Measurements from ENCODE around the gene APP.
"Not testable (repeated sequence)": the region's sequence is repeated elsewhere in the genome, so short reads cannot be mapped to it uniquely, and the experiment has no call there.

Gene APP

DNA sequence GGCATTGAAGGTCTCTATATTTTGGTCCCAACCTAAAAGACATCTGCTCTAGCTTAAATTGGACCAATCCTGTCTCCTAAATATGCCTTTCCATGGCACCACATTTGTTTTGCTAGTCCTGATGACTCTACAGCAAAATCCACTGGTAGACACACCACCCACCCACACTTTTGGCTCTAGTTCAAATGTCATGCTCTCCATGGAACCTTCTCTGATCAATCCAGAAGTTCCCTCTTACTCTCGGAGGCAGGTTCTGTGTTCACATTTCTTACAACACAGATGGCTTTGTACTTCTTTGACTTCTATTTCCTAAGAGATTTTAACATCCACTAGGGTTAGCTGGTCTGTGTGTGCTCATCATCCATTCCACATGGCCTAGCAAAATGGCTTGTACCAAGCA is 151.3 kb downstream of the APP start:
- no peak for DNase-seq

DNA sequence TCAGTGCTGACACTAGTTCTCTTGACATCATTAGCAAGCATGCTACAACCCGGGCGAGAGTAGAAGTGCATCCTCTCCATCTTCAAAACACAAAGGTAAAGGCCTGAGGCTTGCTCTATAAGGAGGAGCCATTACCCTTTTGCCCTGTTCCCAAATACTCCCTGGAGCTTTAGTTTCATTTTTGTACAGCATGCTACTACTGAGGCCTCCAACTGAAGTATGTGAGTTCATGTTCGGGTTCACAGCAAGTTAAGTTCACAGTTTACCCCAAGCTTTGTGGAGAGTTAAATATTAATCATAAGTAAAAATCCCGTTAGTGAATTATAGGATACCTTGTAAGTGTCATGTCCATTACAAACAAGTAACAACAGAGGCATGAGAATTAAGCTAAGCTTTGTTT is 156.6 kb downstream of the APP start:
- no peak for DNase-seq

DNA sequence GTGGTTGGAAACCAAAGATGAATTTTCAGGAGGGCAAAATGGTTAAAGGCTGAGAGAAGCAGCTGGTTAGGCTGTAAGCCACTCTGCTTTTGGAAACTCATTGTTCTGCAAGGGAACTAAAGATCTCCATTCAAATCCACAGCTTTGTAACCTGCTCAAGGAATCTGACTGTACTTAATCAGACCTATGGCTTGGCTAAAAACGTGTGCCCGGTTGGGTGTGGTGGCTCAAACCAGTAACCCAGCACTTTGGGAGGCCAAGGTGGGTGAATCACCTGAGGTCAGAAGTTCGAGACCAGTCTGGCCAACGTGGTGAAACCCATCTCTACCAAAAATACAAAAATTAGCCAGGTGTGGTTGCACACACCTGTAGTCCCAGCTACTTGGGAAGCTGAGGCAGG is 158.1 kb downstream of the APP start:
- DNase-seq: not testable (repeated sequence)

DNA sequence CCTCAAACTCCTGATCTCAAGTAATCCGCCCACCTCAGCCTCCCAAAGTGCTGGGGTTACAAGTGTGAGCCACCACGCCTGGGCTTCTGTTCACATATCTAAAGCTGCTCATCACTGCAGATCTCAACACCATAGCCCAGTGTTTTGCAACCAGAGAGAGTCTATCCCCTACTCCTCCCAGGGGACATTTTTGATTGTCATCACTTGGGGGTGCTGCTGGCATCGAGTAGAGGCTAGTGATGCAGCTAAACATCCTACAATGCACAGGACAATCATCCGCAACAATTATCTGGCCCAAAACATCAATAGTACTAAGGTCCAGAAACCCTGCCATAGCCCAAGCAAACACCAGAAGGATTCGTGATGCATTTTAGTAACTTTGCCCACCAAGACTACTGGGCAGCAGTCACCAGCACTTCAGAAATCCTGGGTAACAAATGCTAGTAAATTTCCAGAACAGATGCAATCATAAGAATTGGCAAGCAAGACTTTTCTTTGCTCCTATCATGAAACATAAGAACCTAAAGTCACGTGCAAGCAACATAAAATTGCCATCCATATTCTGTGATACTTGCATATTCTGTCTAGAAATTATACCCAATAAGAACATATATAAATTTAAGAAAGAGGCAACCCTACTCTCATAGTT is 159.2 kb downstream of the APP start:
- no peak for DNase-seq

DNA sequence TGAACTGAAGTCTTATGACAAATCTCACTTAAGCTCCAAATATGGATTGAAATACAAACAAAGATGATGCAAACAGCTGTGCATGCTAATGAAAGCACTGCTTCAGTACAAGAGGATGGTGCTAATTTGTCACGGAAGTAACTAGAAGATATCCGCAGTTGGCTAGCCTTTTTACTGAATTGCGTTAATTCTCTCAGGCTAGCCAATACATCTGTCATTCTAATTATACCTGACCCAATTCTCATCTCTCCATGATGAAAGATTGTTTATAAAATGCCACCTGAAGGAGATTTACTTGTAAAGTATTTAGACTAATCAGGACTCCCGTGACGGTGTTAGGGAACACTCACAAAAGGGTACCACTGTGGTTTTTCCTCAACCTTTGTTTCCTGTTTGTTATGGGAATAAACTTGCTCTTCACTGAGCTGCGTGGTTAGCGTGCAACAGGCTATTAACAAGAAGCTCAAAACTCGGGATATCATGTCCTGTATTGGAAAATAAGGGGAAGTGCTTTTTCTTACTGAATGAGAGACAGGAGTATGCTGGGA is 162.5 kb downstream of the APP start:
- no peak for DNase-seq

DNA sequence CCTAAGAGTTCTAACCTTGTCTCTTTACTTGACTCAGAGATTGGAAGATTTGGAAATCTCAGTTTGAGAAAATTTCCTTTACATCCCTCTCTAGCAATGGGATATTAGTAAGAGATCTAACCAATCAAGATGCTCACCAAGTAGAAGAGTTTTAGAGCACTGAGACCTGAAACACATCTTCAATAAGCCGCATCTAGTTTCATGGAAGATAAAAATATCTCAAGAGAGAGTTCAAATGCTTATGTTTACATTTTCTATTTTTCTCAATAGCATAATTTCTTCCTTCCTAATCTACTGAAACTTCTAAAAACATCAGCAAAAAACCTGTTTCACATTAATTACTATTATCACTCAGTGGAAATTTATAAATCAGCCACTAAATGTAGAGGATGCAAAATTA is 165.1 kb downstream of the APP start:
- DNase-seq: no peak

DNA sequence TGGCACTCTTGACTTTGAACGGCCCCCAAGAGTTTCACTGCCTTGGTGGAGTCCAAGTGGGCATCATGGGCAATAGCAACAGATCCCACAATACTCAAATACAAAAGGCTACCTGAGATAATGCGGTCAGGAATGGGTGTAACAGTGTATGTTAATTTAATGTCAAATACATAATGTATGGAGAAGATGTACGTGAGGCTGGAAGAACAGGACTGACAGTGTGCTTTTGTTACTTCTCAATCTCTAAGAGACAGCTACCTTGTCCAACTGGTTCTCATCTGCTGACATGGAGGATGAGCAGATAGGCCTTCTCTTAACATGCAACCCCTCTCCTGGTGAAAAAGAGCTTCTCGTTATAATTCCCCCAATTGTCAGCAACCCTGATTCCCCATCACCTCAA is 167.2 kb downstream of the APP start:
- no peak for DNase-seq

DNA sequence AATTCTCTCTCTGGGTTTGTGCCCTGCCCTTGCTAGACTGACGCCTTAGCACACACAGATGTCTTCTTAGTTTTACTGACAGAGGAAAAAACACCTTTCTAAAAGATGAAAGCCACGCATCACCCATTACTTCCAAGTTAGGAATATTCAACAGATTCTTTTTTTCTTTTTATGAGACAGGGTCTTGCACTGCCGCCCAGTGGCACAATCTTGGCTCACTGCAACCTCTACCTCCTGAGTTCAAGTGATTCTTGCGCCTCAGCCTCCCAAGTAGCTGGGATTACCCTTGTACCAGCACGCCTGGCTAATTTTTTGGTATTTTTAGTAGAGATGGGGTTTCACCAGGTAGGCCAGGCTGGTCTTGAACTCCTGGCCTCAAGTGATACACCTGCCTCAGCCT is 169.2 kb downstream of the APP start:
- DNase-seq: no peak

DNA sequence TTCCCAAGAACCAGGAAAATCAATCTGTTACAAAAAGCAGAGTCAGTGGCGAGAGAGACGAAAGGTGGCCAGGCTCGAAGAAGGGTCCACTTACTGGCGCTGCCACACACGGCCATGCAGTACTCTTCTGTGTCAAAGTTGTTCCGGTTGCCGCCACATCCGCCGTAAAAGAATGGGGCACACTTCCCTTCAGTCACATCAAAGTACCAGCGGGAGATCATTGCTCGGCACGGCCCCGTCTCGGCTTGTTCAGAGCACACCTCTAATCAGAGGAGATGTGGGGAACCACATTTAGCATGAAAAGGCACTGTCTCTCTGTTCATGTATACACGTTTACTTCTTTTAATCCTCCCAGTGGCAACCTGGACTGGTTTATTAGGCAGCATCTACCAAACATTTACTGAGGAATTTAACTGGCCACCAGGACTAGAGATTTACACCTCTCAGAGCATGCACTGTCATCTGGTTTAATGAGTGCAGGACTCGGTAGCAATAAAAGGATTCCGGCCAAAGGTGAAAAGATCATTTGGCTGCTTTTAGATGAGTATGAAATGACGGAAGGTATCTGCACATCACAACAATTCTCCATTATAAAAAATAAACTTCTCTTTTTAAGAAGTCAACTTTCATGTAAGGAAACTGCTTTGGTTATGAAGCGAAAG is 170.5 kb downstream of the APP start:
- DNase-seq: no peak

DNA sequence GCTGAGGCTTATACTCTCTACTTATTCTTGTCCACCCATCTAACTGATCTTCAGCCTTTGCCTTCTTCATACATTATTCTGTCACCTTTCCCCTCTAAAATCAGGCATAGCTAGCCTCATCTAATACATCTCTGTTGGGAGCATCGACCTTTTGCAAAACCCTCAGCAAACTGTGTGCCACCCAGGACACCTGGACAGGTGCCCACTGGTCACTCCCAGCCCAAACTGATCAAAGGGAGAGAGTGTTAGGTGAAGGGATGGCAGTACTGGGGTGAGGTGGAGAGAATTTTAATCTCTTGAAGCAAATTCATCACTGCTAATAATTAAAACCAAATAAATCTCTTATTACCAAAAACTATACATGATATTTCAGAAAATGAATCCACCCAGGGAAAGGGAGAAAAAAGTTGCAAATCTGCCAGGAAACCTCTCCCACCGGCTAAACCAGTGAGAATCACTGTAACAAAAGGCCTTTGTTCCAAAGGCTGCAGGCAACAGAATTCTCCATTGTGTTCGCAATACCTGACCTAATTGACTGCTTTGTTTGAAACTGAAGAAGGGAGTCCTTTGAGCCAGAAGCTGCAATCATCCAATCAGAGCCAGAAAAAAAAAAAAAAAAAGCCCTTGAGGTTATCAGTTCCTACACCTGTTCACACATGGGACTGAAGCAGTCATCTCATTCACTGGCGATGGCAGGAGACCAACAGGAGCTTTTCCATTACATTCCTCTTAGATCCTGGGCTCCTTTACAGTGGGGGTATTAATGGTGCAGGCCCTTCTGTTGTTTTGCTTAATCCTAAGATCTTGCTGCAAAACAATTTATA is 172.6 kb downstream of the APP start:
- DNase-seq: no peak

DNA sequence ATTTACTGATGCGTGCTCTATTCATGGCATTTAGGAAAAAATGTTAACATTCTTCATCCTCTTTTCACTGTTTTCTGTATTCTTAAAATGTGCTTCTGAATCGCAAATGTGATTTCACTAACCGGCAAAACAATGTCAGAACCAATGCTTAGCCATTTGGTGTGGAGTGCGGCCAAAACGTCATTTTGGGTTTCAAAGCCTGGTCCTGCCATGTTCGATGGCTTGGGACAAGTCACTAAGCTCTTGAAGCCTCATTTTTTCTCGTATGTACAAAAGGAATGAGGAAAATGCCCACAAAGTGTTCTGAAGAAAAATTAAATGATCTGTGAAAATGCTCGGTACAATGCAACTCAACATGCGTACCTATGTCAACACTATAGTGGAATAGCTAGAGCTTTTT is 175.3 kb downstream of the APP start:
- no peak for DNase-seq

DNA sequence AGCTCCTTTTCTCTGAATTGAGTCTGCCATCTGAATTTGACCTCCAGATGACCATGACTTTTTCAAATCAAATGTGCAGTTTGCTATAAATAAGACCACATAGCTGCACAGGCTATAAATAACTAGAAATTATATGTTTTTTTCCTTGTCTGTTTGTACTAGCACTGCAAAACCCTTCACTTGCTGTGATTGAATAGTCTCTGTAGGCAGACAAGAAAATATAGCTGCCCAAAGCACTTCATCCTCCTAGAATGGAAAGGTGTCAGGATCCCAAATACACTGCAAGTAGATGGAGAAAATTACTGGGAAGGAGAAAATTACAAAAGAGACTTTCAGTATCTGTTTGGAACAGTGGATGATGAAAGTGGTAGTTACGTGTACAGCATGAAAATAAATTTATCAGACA is 175.8 kb downstream of the APP start:
- DNase-seq: no peak

DNA sequence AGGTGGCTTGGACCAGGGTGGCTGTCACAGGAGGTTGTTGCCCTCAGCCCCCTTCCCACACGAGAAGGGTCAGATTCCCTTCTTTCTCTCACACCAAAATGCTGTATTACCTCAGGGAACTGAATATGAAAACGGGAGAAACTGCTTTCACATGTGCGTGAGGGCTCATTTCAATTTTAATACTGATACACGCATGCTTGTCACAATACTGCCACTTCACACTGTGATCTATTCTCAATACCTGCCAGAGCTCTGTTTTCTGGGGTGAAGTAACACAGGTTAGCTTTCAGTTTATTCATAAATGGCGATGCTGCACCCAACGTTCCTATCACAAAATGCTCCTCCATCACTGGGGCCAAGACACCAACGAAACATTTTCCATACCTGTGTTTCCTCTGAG is 181.8 kb downstream of the APP start:
- no peak for DNase-seq

DNA sequence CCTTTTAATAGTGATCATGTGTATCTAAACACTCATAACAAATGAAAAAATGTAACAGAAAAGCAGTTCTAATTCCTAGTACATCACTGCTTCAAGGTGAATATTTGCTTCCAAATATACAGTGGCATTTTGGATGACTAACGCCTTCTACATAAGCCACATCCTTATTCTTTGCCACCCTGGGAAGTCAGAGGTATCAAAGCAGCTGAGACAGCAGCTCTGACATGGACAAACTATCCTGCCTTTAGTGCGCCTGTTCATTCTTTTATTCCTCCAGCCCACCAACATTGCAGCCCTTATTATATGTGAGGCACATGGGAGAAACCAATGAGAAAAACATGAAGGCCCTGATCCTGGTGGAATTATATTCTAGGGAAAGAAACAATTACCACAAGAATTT is 183.0 kb downstream of the APP start:
- DNase-seq: no peak

DNA sequence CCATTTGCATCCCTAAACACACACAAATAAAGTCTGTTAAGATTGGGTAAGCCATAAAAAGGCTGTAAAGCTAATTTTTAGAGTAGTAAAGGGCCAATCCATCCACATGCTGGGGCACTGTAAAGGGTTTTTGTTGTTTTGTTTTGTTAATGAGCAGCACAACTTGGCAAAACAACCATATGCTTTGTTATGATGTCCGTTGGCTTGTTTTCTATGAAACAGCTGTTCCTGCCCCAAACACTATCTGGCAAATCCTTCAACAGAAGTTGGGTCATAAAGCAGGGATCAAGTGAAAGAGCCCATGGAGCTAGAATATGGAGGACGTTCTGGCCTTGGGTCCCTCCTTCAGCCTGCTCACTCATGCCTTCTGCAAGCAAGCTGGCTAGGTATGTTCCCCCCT is 183.6 kb downstream of the APP start:
- DNase-seq: no peak

DNA sequence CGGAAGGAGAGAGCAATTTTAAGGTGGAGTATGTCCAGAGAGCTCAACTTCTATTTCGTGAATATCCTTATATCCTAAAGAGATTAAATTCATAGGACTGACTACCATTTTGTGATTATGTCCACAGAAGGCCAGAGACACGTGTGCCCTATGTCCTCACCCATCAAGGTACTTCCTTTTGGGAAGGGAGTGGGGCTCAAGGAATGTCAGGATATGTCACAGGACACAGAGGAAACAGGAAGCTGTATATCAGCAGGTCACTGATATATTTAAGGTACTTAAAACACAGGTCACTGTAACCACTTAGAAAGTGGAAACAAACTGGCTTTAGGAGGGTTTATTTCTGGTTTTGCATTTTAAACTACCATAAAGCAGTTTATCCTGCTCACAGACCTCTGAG is 184.6 kb downstream of the APP start:
- DNase-seq: no peak

DNA sequence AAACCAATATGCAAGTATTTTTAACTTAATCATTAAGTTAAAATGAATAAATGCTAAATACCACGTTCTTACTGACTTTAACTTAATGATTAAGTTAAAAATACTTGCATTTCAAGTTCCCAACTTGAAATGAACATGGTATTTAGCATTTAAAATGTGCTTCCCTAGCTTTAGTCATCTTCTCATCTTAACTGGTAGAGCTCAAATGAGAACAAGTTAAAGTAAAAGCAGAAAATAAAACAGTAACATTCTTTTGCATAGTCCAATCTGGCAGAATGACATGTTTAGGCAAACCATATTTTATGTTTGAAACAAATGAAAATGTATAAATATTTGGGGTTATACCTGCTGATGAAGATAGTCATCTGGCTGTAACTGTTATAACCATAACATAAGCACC is 186.0 kb downstream of the APP start:
- no peak for DNase-seq

DNA sequence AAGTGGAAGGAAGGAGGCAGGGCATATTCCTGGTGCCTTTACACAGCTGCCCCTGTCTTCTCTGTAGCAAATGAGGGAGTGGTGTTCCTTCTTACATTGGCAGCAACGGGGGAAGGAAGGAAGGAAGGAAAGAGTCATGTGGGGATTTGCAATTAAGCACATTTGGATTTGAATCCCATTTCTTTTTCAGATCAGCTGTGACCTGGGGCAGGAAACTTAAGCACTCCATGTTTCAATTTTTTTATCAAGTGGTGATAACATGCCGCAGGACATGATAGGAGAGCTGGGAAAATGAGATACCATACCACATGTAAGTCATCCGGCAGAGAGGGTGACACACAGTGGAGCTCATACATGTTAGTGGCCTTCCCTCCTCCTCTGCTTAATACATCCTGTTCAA is 186.8 kb downstream of the APP start:
- no peak for DNase-seq

DNA sequence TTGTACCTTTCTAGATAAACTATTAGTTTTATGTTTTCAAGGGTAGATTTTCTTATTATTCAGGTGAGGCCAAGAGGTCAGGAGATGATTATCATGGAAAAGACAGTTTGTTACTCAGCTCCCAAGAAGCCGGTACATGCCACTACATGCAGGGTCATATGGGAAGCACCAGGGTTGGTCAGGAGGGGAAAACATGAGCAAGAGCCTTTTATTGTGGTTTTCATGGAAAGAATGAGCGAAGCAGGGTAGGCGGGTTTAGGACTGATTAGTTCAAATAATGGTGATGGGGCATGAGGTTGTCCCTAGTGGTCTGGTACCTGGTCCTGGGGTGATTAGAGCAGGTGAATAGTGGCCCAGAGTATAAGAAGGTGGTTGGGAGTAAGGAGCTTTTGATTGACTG is 189.9 kb downstream of the APP start:
- DNase-seq: no peak

DNA sequence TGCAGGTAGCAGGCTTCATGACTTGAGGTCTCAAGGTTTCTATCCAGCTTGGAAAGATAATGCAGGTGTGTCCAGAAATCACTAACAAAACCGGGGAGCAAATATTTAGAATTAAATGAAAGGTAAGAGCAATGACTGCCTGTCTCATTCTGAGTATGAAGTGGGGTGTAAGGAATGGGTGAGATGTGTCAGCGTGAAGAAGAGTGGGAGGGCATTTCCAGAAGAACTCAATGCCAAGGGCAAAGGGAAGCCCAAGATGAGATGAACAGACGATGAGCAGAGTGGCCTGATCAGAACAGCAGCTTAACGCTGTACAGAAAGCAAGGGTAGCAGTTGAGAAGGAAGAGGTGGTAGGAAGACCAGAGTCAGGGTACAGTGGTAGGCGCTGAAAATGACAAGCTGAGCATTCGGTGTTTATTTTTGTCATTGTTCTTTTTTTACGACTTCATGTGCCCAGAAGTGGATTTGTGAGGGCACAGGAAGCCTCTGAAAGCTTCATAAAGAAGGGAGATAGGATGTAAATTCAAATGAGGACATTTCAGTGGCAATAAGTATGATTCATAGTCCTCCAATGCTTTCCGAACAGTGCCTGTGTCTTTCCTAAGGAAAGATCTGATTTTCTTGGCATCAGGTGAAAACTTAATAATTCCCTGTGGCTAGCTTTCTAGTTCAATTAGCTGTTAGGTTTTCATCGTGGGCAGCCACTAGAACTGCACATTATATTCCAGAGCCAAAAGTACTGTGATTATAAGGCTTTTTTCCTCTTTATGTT is 190.5 kb downstream of the APP start:
- DNase-seq: no peak

DNA sequence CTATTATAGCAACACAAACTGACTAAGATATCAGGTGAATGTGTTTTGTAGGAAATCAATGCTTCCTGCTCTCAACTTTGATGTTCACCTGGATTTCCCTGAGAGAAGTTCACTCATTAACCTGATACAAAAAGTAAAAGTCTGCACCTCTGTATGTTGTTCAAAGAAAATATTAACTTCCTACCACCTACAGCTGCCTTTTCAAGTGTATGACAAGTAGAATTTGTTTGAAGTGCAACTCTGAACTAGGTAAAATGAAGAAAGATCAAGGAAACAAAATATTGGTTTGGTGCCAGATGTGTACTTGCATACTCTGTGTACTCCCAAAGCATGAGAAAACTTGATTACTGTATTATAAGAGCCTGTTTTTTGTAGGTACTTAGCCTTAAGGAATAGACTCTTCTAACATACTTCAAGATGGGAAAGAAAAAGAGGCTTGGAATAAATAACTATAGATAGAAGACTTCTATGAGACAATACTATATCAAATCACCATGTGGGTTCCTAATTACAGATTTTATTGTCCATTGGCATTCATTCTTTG is 193.4 kb downstream of the APP start:
- DNase-seq: no peak

DNA sequence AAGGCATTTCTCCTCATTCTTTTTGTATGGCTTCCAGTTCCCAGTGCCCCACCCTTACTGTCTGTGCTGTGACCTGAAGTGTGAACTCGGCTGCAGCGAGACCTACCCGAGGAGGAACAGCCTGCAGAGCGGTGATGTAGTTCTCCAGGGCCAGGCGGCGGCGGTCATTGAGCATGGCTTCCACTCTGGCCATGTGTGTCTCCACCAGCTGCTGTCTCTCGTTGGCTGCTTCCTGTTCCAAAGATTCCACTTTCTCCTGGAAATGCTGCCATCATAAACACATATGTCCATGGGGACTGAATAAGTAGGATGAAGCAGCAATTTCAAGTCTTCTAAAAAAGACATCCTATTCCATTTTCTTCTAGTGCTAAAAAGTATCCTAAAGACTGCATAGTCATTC is 195.6 kb downstream of the APP start:
- DNase-seq: no peak
